Lower lobe of right lung (tissue), 2 donors: ENCODE data around the gene FSD1. TPM values are rescaled to one million over a fixed set of nuclear protein-coding genes. Genes with fewer than 3 reads are reported as not detected.
A peak's percentile ranks its signal among the peaks of the same experiment; 100 is the strongest.

Source experiments
- ATAC-seq, 2 donors: fragments of 200-7000 bp; cut with Tn5 transposase; one replicate each; pipeline ENCODE4 v1.9.1; 2020 to 2022; ENCODE audit warnings: mild to moderate bottlenecking in 2 of 2, moderate library complexity in 2 of 2
- DNase-seq: peaks from one replicate; pipeline ENCODE4 v3.0.0-alpha.2; 2020
- H3K27ac ChIP-seq: fragments of 200-600 bp; one replicate; pipeline ENCODE4 v1.8.0; 2022
- H3K27me3 ChIP-seq: fragments of 200-600 bp; one replicate; pipeline ENCODE4 v1.8.0; 2022; ENCODE audit warnings: low read depth
- H3K36me3 ChIP-seq: fragments of 200-600 bp; one replicate; pipeline ENCODE4 v1.8.0; 2022; ENCODE audit warnings: mild to moderate bottlenecking
- H3K4me1 ChIP-seq: fragments of 200-600 bp; one replicate; pipeline ENCODE4 v1.8.0; 2022
- H3K4me3 ChIP-seq: fragments of 200-600 bp; one replicate; pipeline ENCODE4 v1.8.0; 2022; ENCODE audit warnings: mild to moderate bottlenecking
- H3K9me3 ChIP-seq: fragments of 200-600 bp; one replicate; pipeline ENCODE4 v1.8.0; 2022
- CTCF ChIP-seq: fragments of 200-600 bp; IDR thresholded peaks from one replicate; pipeline ENCODE4 v1.8.0; 2022; ENCODE audit warnings: antibody characterized with exemption, mild to moderate bottlenecking
- intact Hi-C: fragments of 100-400 bp; cut with DNase I; formaldehyde crosslinking; loops from one replicate; pipeline ENCODE4 v1.11.0; 2022
- total RNA-seq: library from RNA; stranded (reverse); fragmentation: NEBNext Ultra II Directional; extraction: Animal tissue kit (Norgen Biotek cat#: 25700); gene quantifications from one replicate; pipeline ENCODE4 v1.2.1, GENCODE V29; 2021
- donor health status: DM: no; HTN: yes; CAD: no; lungs with severe emphysema.

The FSD1 gene
- total RNA-seq, 1 donor from 2014 or later = 0.62 TPM

- Histone ChIP-seq H3K27ac (no peak overlapping the region), H3K27me3 (no peaks in the 10 kb centered on the region), H3K9me3 (no peaks in the 10 kb centered on the region), H3K36me3 (peaks cover 97% of the 10 kb centered on the region), H3K4me3 (no peak overlapping the region), H3K4me1 (no peaks in the 10 kb centered on the region)
- intact Hi-C loops = no loop called here
- ATAC-seq = no peak
- DNase-seq = no peak
- TF ChIP-seq CTCF = no peak
Measured at GRCh38 chr19:4264812-4265211, 39.6 kb upstream of the FSD1 start.

- H3K9me3 ChIP-seq = no peaks in the 10 kb centered on the region
- intact Hi-C loops = no loop called here
- TF ChIP-seq CTCF = no peak
- ATAC-seq (peak; percentile 25 to 44), DNase-seq (no peak)
- peaks cover 89% of the 10 kb centered on the region for H3K36me3 ChIP-seq
- H3K4me3 ChIP-seq = no peak overlapping the region
- no peak overlapping the region for H3K27ac ChIP-seq
- H3K4me1 ChIP-seq = no peaks in the 10 kb centered on the region
- H3K27me3 ChIP-seq = no peaks in the 10 kb centered on the region
Measured at GRCh38 chr19:4266253-4267000, 38.0 kb upstream of the FSD1 start.

- intact Hi-C loops = no loop called here
Measured at GRCh38 chr19:4267101-4267900, 37.1 kb upstream of the FSD1 start.

GRCh38 chr19:4267901-4268815 is 36.2 kb upstream of the FSD1 start:
- intact Hi-C loops = no loop called here
- Histone ChIP-seq H3K4me1 (no peaks in the 10 kb centered on the region), H3K27ac (no peak overlapping the region), H3K27me3 (no peaks in the 10 kb centered on the region), H3K4me3 (no peak overlapping the region), H3K9me3 (no peaks in the 10 kb centered on the region), H3K36me3 (peaks cover 80% of the 10 kb centered on the region)
- peak; percentile 18 for TF ChIP-seq CTCF
- DNase-seq (no peak), ATAC-seq (no peak)

More at GRCh38 chr19:4267101-4267900, 37.1 kb upstream of the FSD1 start:
- no peaks in the 10 kb centered on the region for H3K27me3 ChIP-seq
- peaks cover 88% of the 10 kb centered on the region for H3K36me3 ChIP-seq
- no peaks in the 10 kb centered on the region for H3K4me1 ChIP-seq
- peak; percentile 76 to 80 for ATAC-seq
- DNase-seq = peak; percentile 70
- no peak overlapping the region for H3K27ac ChIP-seq
- no peaks in the 10 kb centered on the region for H3K9me3 ChIP-seq
- peak; percentile 81 for TF ChIP-seq CTCF
- H3K4me3 ChIP-seq = no peak overlapping the region

- H3K36me3 ChIP-seq = peaks cover 72% of the 10 kb centered on the region
- no peak overlapping the region for H3K4me3 ChIP-seq
- TF ChIP-seq CTCF = no peak
- ATAC-seq = no peak
- intact Hi-C loops = no loop called here
- H3K4me1 ChIP-seq = no peaks in the 10 kb centered on the region
- H3K9me3 ChIP-seq = no peaks in the 10 kb centered on the region
- H3K27ac ChIP-seq = no peak overlapping the region
- no peak for DNase-seq
- H3K27me3 ChIP-seq = no peaks in the 10 kb centered on the region
Measured at GRCh38 chr19:4268816-4269430, 35.5 kb upstream of the FSD1 start.
